ENCODE results near the gene PCDHB12.
"Not testable (repeated sequence)": the region's sequence is repeated elsewhere in the genome, so short reads cannot be mapped to it uniquely, and the experiment has no call there.

DNA sequence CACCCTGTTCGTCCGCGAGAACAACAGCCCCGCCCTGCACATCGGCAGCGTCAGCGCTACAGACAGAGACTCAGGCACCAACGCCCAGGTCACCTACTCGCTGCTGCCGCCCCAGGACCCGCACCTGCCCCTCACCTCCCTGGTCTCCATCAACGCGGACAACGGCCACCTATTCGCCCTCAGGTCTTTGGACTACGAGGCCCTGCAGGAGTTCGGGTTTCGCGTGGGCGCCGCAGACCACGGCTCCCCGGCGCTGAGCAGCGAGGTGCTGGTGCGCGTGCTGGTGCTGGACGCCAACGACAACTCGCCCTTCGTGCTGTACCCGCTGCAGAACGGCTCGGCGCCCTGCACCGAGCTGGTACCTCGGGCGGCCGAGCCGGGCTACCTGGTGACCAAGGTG is 27.4 kb downstream of the PCDHB12 start:
- TF ChIP-seq, protein P1, sequence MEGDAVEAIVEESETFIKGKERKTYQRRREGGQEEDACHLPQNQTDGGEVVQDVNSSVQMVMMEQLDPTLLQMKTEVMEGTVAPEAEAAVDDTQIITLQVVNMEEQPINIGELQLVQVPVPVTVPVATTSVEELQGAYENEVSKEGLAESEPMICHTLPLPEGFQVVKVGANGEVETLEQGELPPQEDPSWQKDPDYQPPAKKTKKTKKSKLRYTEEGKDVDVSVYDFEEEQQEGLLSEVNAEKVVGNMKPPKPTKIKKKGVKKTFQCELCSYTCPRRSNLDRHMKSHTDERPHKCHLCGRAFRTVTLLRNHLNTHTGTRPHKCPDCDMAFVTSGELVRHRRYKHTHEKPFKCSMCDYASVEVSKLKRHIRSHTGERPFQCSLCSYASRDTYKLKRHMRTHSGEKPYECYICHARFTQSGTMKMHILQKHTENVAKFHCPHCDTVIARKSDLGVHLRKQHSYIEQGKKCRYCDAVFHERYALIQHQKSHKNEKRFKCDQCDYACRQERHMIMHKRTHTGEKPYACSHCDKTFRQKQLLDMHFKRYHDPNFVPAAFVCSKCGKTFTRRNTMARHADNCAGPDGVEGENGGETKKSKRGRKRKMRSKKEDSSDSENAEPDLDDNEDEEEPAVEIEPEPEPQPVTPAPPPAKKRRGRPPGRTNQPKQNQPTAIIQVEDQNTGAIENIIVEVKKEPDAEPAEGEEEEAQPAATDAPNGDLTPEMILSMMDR (IDR thresholded peaks at IDR 0.05) = not testable (repeated sequence)
- TF ChIP-seq POLR2A (IDR thresholded peaks at IDR 0.05) = not testable (repeated sequence)

Measured in esophagus squamous epithelium (tissue), 4 donors.